Articular chondrocyte of knee joint (primary cell): ENCODE data around the gene PHTF2. TPM values are rescaled to one million over a fixed set of nuclear protein-coding genes. Genes with fewer than 3 reads are reported as not detected.

ENCODE experiments used
- small RNA-seq: library from RNA; depleted of rRNA; stranded (forward); fragments of <200 nt; gene quantifications from one replicate; pipeline ENCODE3, GENCODE V24; 2012
- total RNA-seq: library from RNA; depleted of rRNA; stranded (reverse); fragments of >200 nt; gene quantifications from 2 replicates; pipeline ENCODE4 v1.2.3, GENCODE V29; 2012

Gene PHTF2
- 43.1 and 44.8 TPM in 2 replicates for total RNA-seq

GRCh38 chr7:77798394-77799077 is at the start of gene PHTF2, which contains the start of gene TMEM60:
Gene PHTF2, plus strand, starts transcription at chr7:77798773.
Gene TMEM60, minus strand, starts transcription at chr7:77798434. Its CDS starts 4,061 bp downstream, at chr7:77794373.

Small RNA genes within 50 kb of the gene (small RNA-seq; reads per million reads assigned to genes)
- not detected for gene RF00019

Other genes starting within 250 kb of the PHTF2 start
- gene RSBN1L, start 102.3 kb upstream of the PHTF2 start, total RNA-seq, result 15.5 and 17.2 TPM in 2 replicates
- 22.5 and 23.6 TPM in 2 replicates for gene TMEM60, start 339 bp upstream of the PHTF2 start, total RNA-seq